Neural cell (in vitro differentiated cells): ENCODE data around the gene WNT4. TPM values are rescaled to one million over a fixed set of nuclear protein-coding genes. Genes with fewer than 3 reads are reported as not detected.

ENCODE experiments used
- H2AFZ ChIP-seq: fragments of 200-600, 300-800 bp; sonication (generic), shearing (Covaris generic); 2 replicates; pipeline ENCODE4 v1.6.0; 2014; ENCODE audit warnings: low read depth, mild to moderate bottlenecking, antibody characterized with exemption, low read length, moderate library complexity
- H3F3A ChIP-seq: fragments of 200-600 bp; shearing (Covaris generic); 2 replicates; pipeline ENCODE4 v1.6.1; 2016; ENCODE audit warnings: mild to moderate bottlenecking, moderate library complexity, mixed read lengths, antibody characterized with exemption, low read length; ENCODE audit not compliant: insufficient read depth, poor library complexity, severe bottlenecking
- H3K27ac ChIP-seq: fragments of 200-600, 300-800 bp; sonication (generic), shearing (Covaris generic); 2 replicates; pipeline ENCODE4 v1.5.1; 2014; ENCODE audit warnings: mild to moderate bottlenecking, low read length, moderate library complexity
- H3K27me3 ChIP-seq: fragments of 300-800, 200-600 bp; sonication (generic), shearing (Covaris generic); 2 replicates; pipeline ENCODE4 v1.6.0; 2014; ENCODE audit warnings: mild to moderate bottlenecking, low read depth, low read length, moderate library complexity; ENCODE audit not compliant: insufficient read depth
- H3K36me3 ChIP-seq: fragments of 300-800, 200-600 bp; sonication (generic), shearing (Covaris generic); 2 replicates; pipeline ENCODE4 v1.5.1; 2014; ENCODE audit warnings: mild to moderate bottlenecking, antibody characterized with exemption, low read length, moderate library complexity; ENCODE audit not compliant: insufficient read depth
- H3K4me2 ChIP-seq: fragments of 300-800, 200-600 bp; sonication (generic), shearing (Covaris generic); 2 replicates; pipeline ENCODE4 v1.6.0; 2014; ENCODE audit warnings: mild to moderate bottlenecking, low read length
- H3K4me3 ChIP-seq: fragments of 300-800, 200-600 bp; sonication (generic), shearing (Covaris generic); 2 replicates; pipeline ENCODE4 v1.5.1; 2014; ENCODE audit warnings: mild to moderate bottlenecking, low read length, moderate library complexity
- H3K79me2 ChIP-seq: fragments of 200-600 bp; shearing (Covaris generic); replicated peaks from 2 replicates; pipeline ENCODE4 v1.6.0; 2014; ENCODE audit warnings: mild to moderate bottlenecking, low read length, moderate library complexity; ENCODE audit not compliant: insufficient read depth
- H3K9ac ChIP-seq: fragments of 300-800, 200-600 bp; sonication (generic), shearing (Covaris generic); 2 replicates; pipeline ENCODE4 v1.6.1; 2016; ENCODE audit warnings: mild to moderate bottlenecking, low read length, mixed read lengths
- H3K9me2 ChIP-seq: fragments of 200-600 bp; shearing (Covaris generic); 2 replicates; pipeline ENCODE4 v1.6.1; 2016; ENCODE audit warnings: mild to moderate bottlenecking, low read length, mixed read lengths; ENCODE audit not compliant: insufficient read depth
- H3K9me3 ChIP-seq: fragments of 200-600, 300-800 bp; sonication (generic), shearing (Covaris generic); 2 replicates; pipeline ENCODE4 v1.6.1; 2016; ENCODE audit warnings: mild to moderate bottlenecking, mixed run types, low read length, moderate library complexity, mixed read lengths
- H4K20me1 ChIP-seq: fragments of 200-600 bp; shearing (Covaris generic); 2 replicates; pipeline ENCODE4 v1.6.1; 2016; ENCODE audit warnings: mild to moderate bottlenecking, mixed run types; ENCODE audit not compliant: insufficient read depth
- EP300 ChIP-seq: fragments of 450-650 bp; conservative IDR thresholded peaks from 2 replicates; pipeline ENCODE4 v1.6.1; 2014; ENCODE audit warnings: antibody characterized with exemption, mild to moderate bottlenecking, moderate library complexity; ENCODE audit not compliant: poor library complexity, severe bottlenecking
- EZH2 ChIP-seq: fragments of 200-600, 300-800 bp; shearing (Covaris generic), sonication (generic); IDR thresholded peaks from 2 replicates; pipeline ENCODE4 v1.6.1; 2014; ENCODE audit warnings: antibody characterized with exemption, low read length, borderline replicate concordance, mild to moderate bottlenecking; ENCODE audit not compliant: insufficient read depth, poor library complexity, severe bottlenecking
- MXI1 ChIP-seq: fragments of 450-650 bp; conservative IDR thresholded peaks from 2 replicates; pipeline ENCODE4 v1.6.1; 2014; ENCODE audit warnings: antibody characterized with exemption, mild to moderate bottlenecking; ENCODE audit not compliant: poor library complexity, severe bottlenecking
- POLR2AphosphoS5 ChIP-seq: IDR thresholded peaks from 2 replicates; pipeline ENCODE4 v1.6.1; 2012
- RAD21 ChIP-seq: fragments of 450-650 bp; conservative IDR thresholded peaks from 2 replicates; pipeline ENCODE4 v1.6.1; 2014; ENCODE audit warnings: antibody characterized with exemption, mild to moderate bottlenecking, moderate library complexity
- SMC3 ChIP-seq: fragments of 450-650 bp; conservative IDR thresholded peaks from 2 replicates; pipeline ENCODE4 v1.6.1; 2014; ENCODE audit warnings: antibody characterized with exemption, mild to moderate bottlenecking, moderate library complexity; ENCODE audit not compliant: poor library complexity
- TAF1 ChIP-seq: IDR thresholded peaks from 2 replicates; pipeline ENCODE4 v1.6.1; 2012; ENCODE audit warnings: low read depth
- polyA plus RNA-seq: library from polyadenylated mRNA; depleted of rRNA; stranded (reverse); fragments of >200 nt; gene quantifications from 2 replicates; pipeline ENCODE4 v1.2.3, GENCODE V29; 2014
- TF ChIP-seq, protein P1 (sequence below): IDR thresholded peaks from 2 replicates; pipeline ENCODE4 v1.6.1; 2012; ENCODE audit warnings: borderline replicate concordance
- TF ChIP-seq, protein P2 (sequence below): fragments of 450-650 bp; IDR thresholded peaks from 2 replicates; pipeline ENCODE4 v1.5.1; 2014; ENCODE audit warnings: antibody characterized with exemption, mild to moderate bottlenecking, moderate library complexity; ENCODE audit not compliant: poor library complexity, severe bottlenecking

The WNT4 gene
- polyA plus RNA-seq, 1 donor from 2014 or later = 5.1 TPM

GRCh38 chr1:22184454-22184853 lies 41.6 kb upstream of the WNT4 start:
- Histone ChIP-seq H3K36me3 (no peaks in the 10 kb centered on the region), H2AFZ (no peak overlapping the region), H4K20me1 (no peaks in the 10 kb centered on the region), H3K9me2 (no peaks in the 10 kb centered on the region), H3K9ac (no peak overlapping the region), H3K27ac (peak overlapping the region; percentile 12), H3K27me3 (no peaks in the 10 kb centered on the region), H3K4me3 (no peak overlapping the region), H3K9me3 (no peaks in the 10 kb centered on the region), H3F3A (no peaks in the 10 kb centered on the region), H3K4me2 (no peak overlapping the region), H3K79me2 (no peaks in the 10 kb centered on the region)
- TF ChIP-seq EZH2 (no peak), EP300 (no peak), RAD21 (no peak)
- TF ChIP-seq, protein P1, sequence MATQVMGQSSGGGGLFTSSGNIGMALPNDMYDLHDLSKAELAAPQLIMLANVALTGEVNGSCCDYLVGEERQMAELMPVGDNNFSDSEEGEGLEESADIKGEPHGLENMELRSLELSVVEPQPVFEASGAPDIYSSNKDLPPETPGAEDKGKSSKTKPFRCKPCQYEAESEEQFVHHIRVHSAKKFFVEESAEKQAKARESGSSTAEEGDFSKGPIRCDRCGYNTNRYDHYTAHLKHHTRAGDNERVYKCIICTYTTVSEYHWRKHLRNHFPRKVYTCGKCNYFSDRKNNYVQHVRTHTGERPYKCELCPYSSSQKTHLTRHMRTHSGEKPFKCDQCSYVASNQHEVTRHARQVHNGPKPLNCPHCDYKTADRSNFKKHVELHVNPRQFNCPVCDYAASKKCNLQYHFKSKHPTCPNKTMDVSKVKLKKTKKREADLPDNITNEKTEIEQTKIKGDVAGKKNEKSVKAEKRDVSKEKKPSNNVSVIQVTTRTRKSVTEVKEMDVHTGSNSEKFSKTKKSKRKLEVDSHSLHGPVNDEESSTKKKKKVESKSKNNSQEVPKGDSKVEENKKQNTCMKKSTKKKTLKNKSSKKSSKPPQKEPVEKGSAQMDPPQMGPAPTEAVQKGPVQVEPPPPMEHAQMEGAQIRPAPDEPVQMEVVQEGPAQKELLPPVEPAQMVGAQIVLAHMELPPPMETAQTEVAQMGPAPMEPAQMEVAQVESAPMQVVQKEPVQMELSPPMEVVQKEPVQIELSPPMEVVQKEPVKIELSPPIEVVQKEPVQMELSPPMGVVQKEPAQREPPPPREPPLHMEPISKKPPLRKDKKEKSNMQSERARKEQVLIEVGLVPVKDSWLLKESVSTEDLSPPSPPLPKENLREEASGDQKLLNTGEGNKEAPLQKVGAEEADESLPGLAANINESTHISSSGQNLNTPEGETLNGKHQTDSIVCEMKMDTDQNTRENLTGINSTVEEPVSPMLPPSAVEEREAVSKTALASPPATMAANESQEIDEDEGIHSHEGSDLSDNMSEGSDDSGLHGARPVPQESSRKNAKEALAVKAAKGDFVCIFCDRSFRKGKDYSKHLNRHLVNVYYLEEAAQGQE = no peak
- TF ChIP-seq, protein P2, sequence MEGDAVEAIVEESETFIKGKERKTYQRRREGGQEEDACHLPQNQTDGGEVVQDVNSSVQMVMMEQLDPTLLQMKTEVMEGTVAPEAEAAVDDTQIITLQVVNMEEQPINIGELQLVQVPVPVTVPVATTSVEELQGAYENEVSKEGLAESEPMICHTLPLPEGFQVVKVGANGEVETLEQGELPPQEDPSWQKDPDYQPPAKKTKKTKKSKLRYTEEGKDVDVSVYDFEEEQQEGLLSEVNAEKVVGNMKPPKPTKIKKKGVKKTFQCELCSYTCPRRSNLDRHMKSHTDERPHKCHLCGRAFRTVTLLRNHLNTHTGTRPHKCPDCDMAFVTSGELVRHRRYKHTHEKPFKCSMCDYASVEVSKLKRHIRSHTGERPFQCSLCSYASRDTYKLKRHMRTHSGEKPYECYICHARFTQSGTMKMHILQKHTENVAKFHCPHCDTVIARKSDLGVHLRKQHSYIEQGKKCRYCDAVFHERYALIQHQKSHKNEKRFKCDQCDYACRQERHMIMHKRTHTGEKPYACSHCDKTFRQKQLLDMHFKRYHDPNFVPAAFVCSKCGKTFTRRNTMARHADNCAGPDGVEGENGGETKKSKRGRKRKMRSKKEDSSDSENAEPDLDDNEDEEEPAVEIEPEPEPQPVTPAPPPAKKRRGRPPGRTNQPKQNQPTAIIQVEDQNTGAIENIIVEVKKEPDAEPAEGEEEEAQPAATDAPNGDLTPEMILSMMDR = no peak

GRCh38 chr1:22182715-22183114 lies 39.8 kb upstream of the WNT4 start:
- H3K9ac ChIP-seq = no peak overlapping the region
- TF ChIP-seq, protein P2 = no peak
- TF ChIP-seq TAF1 (no peak), MXI1 (no peak), EZH2 (no peak), RAD21 (no peak), SMC3 (no peak), POLR2AphosphoS5 (no peak), EP300 (no peak)
- TF ChIP-seq, protein P1 = no peak
- no peaks in the 10 kb centered on the region for H3K27me3 ChIP-seq
- H3K79me2 ChIP-seq = no peaks in the 10 kb centered on the region
- H3F3A ChIP-seq = no peaks in the 10 kb centered on the region
- H3K4me2 ChIP-seq = no peak overlapping the region
- H3K9me2 ChIP-seq = no peaks in the 10 kb centered on the region
- no peak overlapping the region for H3K27ac ChIP-seq
- H3K4me3 ChIP-seq = no peak overlapping the region
- no peaks in the 10 kb centered on the region for H3K36me3 ChIP-seq
- H4K20me1 ChIP-seq = no peaks in the 10 kb centered on the region
- H2AFZ ChIP-seq = no peak overlapping the region
- no peaks in the 10 kb centered on the region for H3K9me3 ChIP-seq
